DOHH2 (cell line): ENCODE results near the gene SLC35G3.

Source experiments
- EZH2phosphoT487 ChIP-seq: fragments of 200-600 bp; sonication (generic); IDR thresholded peaks from 2 replicates; pipeline ENCODE4 v1.6.1; 2017; ENCODE audit warnings: borderline replicate concordance, mild to moderate bottlenecking, antibody characterized with exemption, low read length, moderate library complexity, mixed read lengths
- TF ChIP-seq, protein P1 (sequence below): fragments of 200-600 bp; sonication (generic); IDR thresholded peaks from one replicate; pipeline ENCODE4 v1.5.1; 2014; ENCODE audit warnings: antibody characterized with exemption, mild to moderate bottlenecking, low read depth, low read length; ENCODE audit not compliant: poor library complexity, severe bottlenecking

DNA sequence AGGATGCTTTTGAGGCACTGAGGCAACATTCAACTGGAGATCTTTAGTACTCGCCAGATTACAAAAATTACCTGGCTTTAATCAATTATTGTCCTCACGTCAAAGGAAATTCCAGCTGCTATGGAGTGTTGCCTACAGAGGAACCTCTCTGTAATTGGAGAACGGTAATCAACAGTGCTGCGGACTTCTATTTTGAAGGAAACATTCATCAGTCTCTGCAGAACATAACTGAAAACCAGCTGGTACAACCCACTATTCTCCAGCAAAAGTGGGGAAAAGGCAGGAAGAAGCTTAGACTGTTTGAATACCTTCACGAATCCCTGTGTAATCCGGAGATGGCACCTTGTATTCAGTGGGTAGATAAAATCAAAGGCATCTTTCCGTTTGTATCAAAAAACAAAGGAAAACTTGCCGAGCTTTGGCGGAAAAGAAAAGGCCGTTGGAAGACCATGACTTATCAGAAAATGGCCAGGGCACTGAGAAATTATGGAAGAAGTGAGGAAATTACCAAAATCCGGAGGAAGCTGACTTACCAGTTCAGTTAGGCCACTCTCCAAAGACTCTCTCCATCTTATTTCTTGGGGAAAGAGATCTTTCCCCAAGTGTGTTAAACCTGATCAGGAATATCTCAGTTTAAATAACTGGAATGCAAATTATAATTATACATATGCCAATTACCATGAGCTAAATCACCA, 3.0 kb downstream of the SLC35G3 start:
- TF ChIP-seq, protein P1, sequence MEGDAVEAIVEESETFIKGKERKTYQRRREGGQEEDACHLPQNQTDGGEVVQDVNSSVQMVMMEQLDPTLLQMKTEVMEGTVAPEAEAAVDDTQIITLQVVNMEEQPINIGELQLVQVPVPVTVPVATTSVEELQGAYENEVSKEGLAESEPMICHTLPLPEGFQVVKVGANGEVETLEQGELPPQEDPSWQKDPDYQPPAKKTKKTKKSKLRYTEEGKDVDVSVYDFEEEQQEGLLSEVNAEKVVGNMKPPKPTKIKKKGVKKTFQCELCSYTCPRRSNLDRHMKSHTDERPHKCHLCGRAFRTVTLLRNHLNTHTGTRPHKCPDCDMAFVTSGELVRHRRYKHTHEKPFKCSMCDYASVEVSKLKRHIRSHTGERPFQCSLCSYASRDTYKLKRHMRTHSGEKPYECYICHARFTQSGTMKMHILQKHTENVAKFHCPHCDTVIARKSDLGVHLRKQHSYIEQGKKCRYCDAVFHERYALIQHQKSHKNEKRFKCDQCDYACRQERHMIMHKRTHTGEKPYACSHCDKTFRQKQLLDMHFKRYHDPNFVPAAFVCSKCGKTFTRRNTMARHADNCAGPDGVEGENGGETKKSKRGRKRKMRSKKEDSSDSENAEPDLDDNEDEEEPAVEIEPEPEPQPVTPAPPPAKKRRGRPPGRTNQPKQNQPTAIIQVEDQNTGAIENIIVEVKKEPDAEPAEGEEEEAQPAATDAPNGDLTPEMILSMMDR = no peak
- TF ChIP-seq EZH2phosphoT487 = no peak
